ENCODE measurements around the gene OR3A2.
"Not testable (repeated sequence)": the region's sequence is repeated elsewhere in the genome, so short reads cannot be mapped to it uniquely, and the experiment has no call there.

The OR3A2 gene

DNA sequence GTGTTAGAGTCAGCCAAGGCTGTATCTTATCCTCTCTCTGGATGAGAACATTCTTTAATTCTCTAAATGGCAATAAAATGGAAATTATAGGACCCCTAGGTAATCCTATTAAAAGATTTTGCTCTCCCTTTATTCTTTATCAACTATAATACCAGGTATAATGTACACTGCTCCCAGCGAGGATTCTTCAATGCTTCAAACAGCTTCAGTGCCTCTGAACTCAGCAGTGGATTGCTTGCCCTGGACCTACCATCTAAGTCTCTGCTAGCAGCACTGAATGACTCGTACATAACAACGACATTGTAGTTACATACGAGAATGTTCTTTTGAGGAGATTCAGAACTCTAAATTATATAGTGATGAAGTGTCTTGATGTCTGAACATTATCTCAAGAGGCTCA, 3.7 kb upstream of the OR3A2 start:
- Histone ChIP-seq H3K36me3 (ENCODE audit: insufficient read depth, low read length) (no peaks in the 10 kb centered on the region), H3K4me3 (ENCODE audit: low read length) (no peak overlapping the region), H3K4me2 (ENCODE audit: low read length) (no peak overlapping the region), H3K27me3 (ENCODE audit: control insufficient read depth, insufficient read depth, low read length) (no peaks in the 10 kb centered on the region), H3K9me3 (replicated peaks; ENCODE audit: low read length) (no peaks in the 10 kb centered on the region), H3K4me1 (ENCODE audit: control insufficient read depth, insufficient read depth, low read length) (no peaks in the 10 kb centered on the region), H3K9ac (ENCODE audit: low read depth, low read length) (no peak overlapping the region)

DNA sequence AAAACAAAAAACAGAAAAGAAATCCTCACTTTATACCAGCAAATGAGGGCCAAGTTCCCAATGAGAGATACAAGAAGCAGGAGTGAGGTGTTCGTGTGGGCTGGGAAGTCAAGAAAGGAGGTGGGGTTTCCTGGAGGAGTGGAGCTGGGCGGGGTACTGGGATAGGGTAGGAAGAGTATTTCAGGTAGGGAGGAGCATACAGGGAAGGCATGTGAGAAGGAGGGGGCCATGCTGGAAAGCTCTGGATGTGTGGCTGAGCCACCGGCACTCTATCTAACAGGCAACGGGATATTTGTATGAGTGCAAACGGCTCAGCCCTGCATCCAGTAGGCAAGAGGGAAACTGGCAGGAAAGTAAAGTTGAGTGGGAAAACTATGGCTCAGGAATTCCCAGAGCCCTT, 4.2 kb downstream of the OR3A2 start:
- Histone ChIP-seq H3K36me3 (ENCODE audit: insufficient read depth, low read length) (no peaks in the 10 kb centered on the region), H3K4me2 (ENCODE audit: low read length) (no peak overlapping the region), H3K27me3 (ENCODE audit: control insufficient read depth, insufficient read depth, low read length) (no peaks in the 10 kb centered on the region), H3K9me3 (replicated peaks; ENCODE audit: low read length) (no peaks in the 10 kb centered on the region), H3K9ac (ENCODE audit: low read depth, low read length) (no peak overlapping the region), H3K4me3 (ENCODE audit: low read length) (no peak overlapping the region), H3K4me1 (ENCODE audit: control insufficient read depth, insufficient read depth, low read length) (no peaks in the 10 kb centered on the region)

DNA sequence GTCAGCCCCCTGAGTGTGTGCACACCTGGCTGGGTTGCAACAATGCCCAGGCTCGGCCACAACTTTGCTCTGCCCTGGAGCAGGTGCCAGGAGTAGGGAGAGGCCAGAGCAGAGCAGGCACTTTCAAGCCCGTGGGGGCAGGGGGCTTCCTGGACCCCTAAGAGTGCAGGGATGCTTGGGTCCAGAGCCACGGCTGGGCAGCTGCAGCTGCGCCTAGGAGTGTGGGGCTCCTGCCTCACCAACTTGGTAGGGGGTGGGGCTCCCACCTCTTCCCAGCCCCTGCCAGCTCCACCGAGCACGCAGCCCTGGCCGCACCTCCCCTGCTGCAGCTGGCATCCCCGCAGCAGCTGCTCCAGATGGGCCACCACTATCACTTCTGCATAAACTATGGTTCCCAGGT, 7.8 kb downstream of the OR3A2 start:
- H3K4me1 ChIP-seq (ENCODE audit: control insufficient read depth, insufficient read depth, low read length) = no peaks in the 10 kb centered on the region
- H3K4me3 ChIP-seq (ENCODE audit: low read length) = no peak overlapping the region
- H3K9me3 ChIP-seq (replicated peaks; ENCODE audit: low read length) = peaks cover 3% of the 10 kb centered on the region
- no peak overlapping the region for H3K9ac ChIP-seq (ENCODE audit: low read depth, low read length)
- no peaks in the 10 kb centered on the region for H3K27me3 ChIP-seq (ENCODE audit: control insufficient read depth, insufficient read depth, low read length)
- H3K36me3 ChIP-seq (ENCODE audit: insufficient read depth, low read length) = no peaks in the 10 kb centered on the region
- no peak overlapping the region for H3K4me2 ChIP-seq (ENCODE audit: low read length)

DNA sequence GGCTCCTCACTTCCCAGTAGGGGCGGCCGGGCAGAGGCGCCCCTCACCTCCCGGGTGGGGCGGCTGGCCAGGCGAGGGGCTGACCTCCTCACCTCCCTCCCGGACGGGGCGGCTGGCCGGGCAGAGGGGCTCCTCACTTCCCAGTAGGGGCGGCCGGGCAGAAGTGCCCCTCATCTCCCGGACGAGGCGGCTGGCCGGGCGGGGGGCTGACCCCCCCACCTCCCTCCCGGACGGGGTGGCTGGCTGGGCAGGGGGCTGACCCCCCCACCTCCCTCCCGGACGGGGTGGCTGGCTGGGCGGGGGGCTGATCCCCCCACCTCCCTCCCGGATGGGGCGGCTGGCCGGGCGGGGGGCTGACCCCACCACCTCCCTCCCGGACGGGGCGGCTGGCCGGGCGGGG, 14.9 kb downstream of the OR3A2 start:
- not testable (repeated sequence) for H3K4me2 ChIP-seq (ENCODE audit: low read length); H3K36me3 ChIP-seq (ENCODE audit: insufficient read depth, low read length); H3K9me3 ChIP-seq (replicated peaks; ENCODE audit: low read length); H3K9ac ChIP-seq (ENCODE audit: low read depth, low read length); H3K27me3 ChIP-seq (ENCODE audit: control insufficient read depth, insufficient read depth, low read length); H3K4me1 ChIP-seq (ENCODE audit: control insufficient read depth, insufficient read depth, low read length); H3K4me3 ChIP-seq (ENCODE audit: low read length)

DNA sequence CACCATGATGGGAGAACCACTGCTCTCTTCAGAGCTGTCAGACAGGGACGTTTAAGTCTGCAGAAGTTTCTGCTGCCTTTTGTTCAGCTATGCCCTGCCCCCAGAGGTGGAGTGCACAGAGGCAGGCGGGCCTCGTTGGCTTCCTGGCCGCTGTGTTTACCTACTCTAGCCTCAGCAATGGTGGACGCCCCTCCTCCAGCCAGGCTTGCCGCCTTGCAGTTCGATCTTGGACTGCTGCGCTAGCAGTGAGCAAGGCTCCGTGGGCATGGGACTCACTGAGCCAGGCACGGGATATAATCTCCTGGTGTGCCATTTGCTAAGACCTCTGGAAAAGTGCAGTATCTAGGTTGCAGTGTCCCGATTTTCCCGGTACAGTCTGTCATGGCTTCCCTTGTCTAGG, 43.3 kb downstream of the OR3A2 start:
- not testable (repeated sequence) for H3K9me3 ChIP-seq (replicated peaks; ENCODE audit: low read length); H3K27me3 ChIP-seq (ENCODE audit: control insufficient read depth, insufficient read depth, low read length); H3K4me2 ChIP-seq (ENCODE audit: low read length); H3K36me3 ChIP-seq (ENCODE audit: insufficient read depth, low read length); H3K4me3 ChIP-seq (ENCODE audit: low read length); H3K4me1 ChIP-seq (ENCODE audit: control insufficient read depth, insufficient read depth, low read length); H3K9ac ChIP-seq (ENCODE audit: low read depth, low read length)

DNA sequence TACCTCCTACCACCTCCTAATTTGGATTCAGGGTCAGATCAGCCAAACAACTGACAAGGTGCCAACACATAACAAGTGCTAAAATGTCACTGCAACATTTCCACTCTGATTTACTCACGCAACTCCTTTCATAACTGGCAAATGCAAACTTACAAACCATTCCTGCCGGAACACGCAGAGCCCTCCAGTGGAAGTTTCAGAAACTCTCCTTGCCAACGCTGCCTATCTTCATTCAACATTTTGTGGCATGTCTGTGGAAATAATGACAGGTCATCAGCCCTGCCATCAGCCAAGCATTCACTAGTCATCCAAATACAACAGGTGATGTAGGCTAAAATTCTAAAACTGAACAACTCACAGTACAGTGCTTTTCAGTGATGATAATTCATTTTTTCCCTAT, 50.2 kb downstream of the OR3A2 start:
- H3K9me3 ChIP-seq (replicated peaks; ENCODE audit: low read length) = no peaks in the 10 kb centered on the region
- H3K36me3 ChIP-seq (ENCODE audit: insufficient read depth, low read length) = no peaks in the 10 kb centered on the region
- H3K27me3 ChIP-seq (ENCODE audit: control insufficient read depth, insufficient read depth, low read length) = no peaks in the 10 kb centered on the region
- no peak overlapping the region for H3K9ac ChIP-seq (ENCODE audit: low read depth, low read length)
- no peak overlapping the region for H3K4me2 ChIP-seq (ENCODE audit: low read length)
- H3K4me1 ChIP-seq (ENCODE audit: control insufficient read depth, insufficient read depth, low read length) = no peaks in the 10 kb centered on the region
- no peak overlapping the region for H3K4me3 ChIP-seq (ENCODE audit: low read length)

DNA sequence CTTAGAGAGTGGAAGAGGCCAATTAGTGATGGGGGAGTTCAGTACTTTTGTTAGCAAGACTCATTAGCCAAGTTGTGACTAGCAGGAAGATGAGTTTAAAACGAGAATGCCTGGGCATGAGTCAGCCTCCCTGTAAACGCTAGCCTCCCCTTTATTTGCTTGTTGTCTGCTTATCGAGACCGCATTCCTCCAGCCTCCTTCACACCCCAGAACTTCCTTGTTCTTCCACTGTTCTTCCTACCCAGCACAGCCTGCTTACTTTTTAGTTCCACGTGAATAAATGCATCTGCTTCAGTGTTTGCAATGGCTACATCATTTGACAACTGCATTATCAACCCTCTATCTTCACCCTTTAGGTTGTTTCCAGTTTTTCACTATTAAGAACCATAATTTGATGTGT, 67.8 kb downstream of the OR3A2 start:
- no peak overlapping the region for H3K9ac ChIP-seq (ENCODE audit: low read depth, low read length)
- no peaks in the 10 kb centered on the region for H3K27me3 ChIP-seq (ENCODE audit: control insufficient read depth, insufficient read depth, low read length)
- H3K4me1 ChIP-seq (ENCODE audit: control insufficient read depth, insufficient read depth, low read length) = no peaks in the 10 kb centered on the region
- H3K36me3 ChIP-seq (ENCODE audit: insufficient read depth, low read length) = no peaks in the 10 kb centered on the region
- no peak overlapping the region for H3K4me2 ChIP-seq (ENCODE audit: low read length)
- no peaks in the 10 kb centered on the region for H3K9me3 ChIP-seq (replicated peaks; ENCODE audit: low read length)
- H3K4me3 ChIP-seq (ENCODE audit: low read length) = no peak overlapping the region

DNA sequence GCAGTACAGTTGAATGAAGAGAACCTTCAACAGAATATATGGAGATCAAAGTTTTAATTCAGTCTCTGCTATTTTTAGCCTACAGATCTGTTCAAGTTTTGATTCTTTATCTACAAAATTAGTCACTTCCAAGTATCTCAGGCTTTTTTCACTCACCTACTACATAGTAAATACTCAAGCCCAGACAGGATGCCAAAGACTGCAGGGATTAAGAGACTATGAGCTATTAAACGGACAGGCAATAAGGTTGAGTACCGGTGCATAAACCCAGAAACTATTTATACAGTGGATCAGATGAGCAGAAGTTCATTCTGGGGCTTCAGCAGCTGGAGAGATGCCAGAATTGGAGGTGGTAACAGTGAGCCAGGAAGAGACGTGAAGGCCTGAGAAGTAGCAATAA, 69.3 kb downstream of the OR3A2 start:
- no peak overlapping the region for H3K9ac ChIP-seq (ENCODE audit: low read depth, low read length)

DNA sequence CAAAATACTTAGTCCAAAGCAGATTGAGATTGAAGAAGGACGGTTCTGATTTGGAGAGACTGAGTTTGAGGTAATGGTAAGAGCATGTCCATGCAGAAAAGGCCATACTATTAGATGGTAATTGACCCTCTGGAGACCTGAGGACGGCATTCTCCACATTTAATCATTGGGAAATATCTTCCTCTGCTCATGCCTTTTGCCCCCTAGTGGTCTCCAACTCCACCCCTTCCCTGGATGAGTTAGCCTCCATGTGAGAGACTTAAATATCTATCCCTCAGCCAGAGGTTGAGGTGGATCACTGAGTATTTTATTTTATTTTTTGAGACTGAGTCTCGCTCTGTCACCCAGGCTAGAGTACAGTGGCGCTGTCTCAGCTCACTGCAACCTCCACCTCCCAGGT, 77.5 kb downstream of the OR3A2 start:
- Histone ChIP-seq H3K4me2 (ENCODE audit: low read length) (no peak overlapping the region), H3K4me1 (ENCODE audit: control insufficient read depth, insufficient read depth, low read length) (no peaks in the 10 kb centered on the region), H3K9ac (ENCODE audit: low read depth, low read length) (no peak overlapping the region), H3K9me3 (replicated peaks; ENCODE audit: low read length) (no peaks in the 10 kb centered on the region), H3K27me3 (ENCODE audit: control insufficient read depth, insufficient read depth, low read length) (no peaks in the 10 kb centered on the region), H3K36me3 (ENCODE audit: insufficient read depth, low read length) (no peaks in the 10 kb centered on the region), H3K4me3 (ENCODE audit: low read length) (no peak overlapping the region)

More for the DNA sequence above, 69.3 kb downstream of the OR3A2 start:
- H3K4me3 ChIP-seq (ENCODE audit: low read length) = no peak overlapping the region
- H3K27me3 ChIP-seq (ENCODE audit: control insufficient read depth, insufficient read depth, low read length) = no peaks in the 10 kb centered on the region
- H3K4me1 ChIP-seq (ENCODE audit: control insufficient read depth, insufficient read depth, low read length) = no peaks in the 10 kb centered on the region
- no peak overlapping the region for H3K4me2 ChIP-seq (ENCODE audit: low read length)
- H3K9me3 ChIP-seq (replicated peaks; ENCODE audit: low read length) = no peaks in the 10 kb centered on the region
- no peaks in the 10 kb centered on the region for H3K36me3 ChIP-seq (ENCODE audit: insufficient read depth, low read length)

DNA sequence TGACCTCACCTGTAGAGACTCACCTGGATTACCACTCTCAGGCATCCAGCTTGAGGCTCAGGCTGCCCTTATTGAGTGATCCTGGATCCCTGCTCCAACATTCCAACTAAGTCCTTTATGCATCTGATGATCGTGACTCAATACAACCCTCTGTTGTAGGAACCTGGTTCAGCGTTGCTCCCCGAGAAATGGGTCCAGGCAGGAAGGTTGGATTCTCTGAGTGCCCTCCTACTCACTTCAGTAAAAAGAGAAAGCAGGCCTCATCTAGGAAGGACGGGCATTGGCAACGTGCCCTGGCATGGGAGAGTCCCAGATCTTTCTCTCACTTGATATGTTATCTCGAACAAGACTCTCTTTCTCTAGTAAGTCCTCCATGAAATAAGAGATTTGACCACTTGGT, 87.8 kb downstream of the OR3A2 start, which contains the start of gene OR3A1:
Gene OR3A1 (minus strand): TSS at position 101 of the 400 bp plus-strand sequence. CDS start 5,778 bp downstream, outside the sequence.
- H3K9me3 ChIP-seq (replicated peaks; ENCODE audit: low read length) = no peaks in the 10 kb centered on the region
- no peaks in the 10 kb centered on the region for H3K4me1 ChIP-seq (ENCODE audit: control insufficient read depth, insufficient read depth, low read length)
- H3K4me2 ChIP-seq (ENCODE audit: low read length) = no peak within 1 kb of the TSS
- H3K27me3 ChIP-seq (ENCODE audit: control insufficient read depth, insufficient read depth, low read length) = no peaks in the 10 kb centered on the region
- H3K36me3 ChIP-seq (ENCODE audit: insufficient read depth, low read length) = no peaks in the 10 kb centered on the region
- H3K4me3 ChIP-seq (ENCODE audit: low read length) = no peak within 1 kb of the TSS
- no peak within 1 kb of the TSS for H3K9ac ChIP-seq (ENCODE audit: low read depth, low read length)

DNA sequence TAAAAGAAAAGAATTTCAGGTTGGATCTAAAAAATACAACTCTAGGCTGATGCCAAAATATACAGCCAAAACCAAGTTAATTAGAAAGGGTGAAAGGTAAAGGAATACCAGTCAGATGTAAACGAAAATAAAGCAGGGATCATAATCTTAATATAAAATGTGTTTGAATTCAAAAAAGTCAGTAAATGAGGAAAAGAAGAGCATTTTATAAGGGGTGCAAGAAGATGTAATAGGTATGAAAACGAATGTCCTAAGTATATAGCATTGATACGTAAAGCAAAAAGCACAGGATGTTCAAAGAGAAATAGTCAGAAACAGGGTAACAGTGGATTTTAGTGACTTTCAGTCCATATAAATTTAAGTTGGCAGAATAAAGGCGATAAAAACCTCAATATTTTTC, 90.5 kb downstream of the OR3A2 start:
- no peak overlapping the region for H3K9ac ChIP-seq (ENCODE audit: low read depth, low read length)
- no peak overlapping the region for H3K4me2 ChIP-seq (ENCODE audit: low read length)
- no peaks in the 10 kb centered on the region for H3K9me3 ChIP-seq (replicated peaks; ENCODE audit: low read length)
- no peaks in the 10 kb centered on the region for H3K27me3 ChIP-seq (ENCODE audit: control insufficient read depth, insufficient read depth, low read length)
- no peaks in the 10 kb centered on the region for H3K4me1 ChIP-seq (ENCODE audit: control insufficient read depth, insufficient read depth, low read length)
- H3K4me3 ChIP-seq (ENCODE audit: low read length) = no peak overlapping the region
- no peaks in the 10 kb centered on the region for H3K36me3 ChIP-seq (ENCODE audit: insufficient read depth, low read length)

DNA sequence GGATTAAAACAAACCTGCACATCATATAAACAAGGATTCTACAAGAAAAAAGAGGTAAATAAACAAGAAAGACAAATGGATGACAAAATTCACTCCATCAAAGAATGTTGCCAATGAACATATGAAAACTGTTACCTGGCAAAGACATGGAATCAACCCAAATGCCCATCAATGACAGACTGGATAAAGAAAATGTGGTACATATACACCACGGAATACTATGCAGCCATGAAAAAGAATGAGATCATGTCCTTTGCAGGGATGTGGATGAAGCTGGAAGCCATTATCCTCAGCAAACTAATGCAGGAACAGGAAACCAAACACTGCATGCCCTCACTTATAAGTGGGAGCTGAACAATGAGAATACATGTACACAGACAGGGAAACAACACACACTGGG, 92.6 kb downstream of the OR3A2 start:
- H3K4me3 ChIP-seq (ENCODE audit: low read length); H3K36me3 ChIP-seq (ENCODE audit: insufficient read depth, low read length); H3K4me1 ChIP-seq (ENCODE audit: control insufficient read depth, insufficient read depth, low read length); H3K4me2 ChIP-seq (ENCODE audit: low read length); H3K9me3 ChIP-seq (replicated peaks; ENCODE audit: low read length); H3K27me3 ChIP-seq (ENCODE audit: control insufficient read depth, insufficient read depth, low read length); H3K9ac ChIP-seq (ENCODE audit: low read depth, low read length): not testable (repeated sequence)
